Neuronal stem cell (in vitro differentiated cells): ENCODE data around the gene ZNF662.

Source experiments
- DNase-seq: peaks from one replicate; pipeline ENCODE4 v3.0.0-alpha.2; 2013; ENCODE audit warnings: low spot score
- H2AFZ ChIP-seq: one replicate; pipeline ENCODE4 v1.6.1; 2013; ENCODE audit warnings: mild to moderate bottlenecking, low read length, inconsistent platforms
- H2AK5ac ChIP-seq: 2 replicates; pipeline ENCODE4 v1.6.1; 2013; ENCODE audit warnings: low read depth, mild to moderate bottlenecking, inconsistent platforms, low read length, moderate library complexity, mixed read lengths
- H2BK120ac ChIP-seq: 2 replicates; pipeline ENCODE4 v1.6.1; 2013; ENCODE audit warnings: low read depth, mild to moderate bottlenecking, inconsistent platforms, low read length, moderate library complexity, mixed read lengths
- H2BK12ac ChIP-seq: one replicate; pipeline ENCODE4 v1.6.1; 2013; ENCODE audit warnings: low read length, inconsistent platforms
- H2BK15ac ChIP-seq: 2 replicates; pipeline ENCODE4 v1.6.1; 2013; ENCODE audit warnings: mild to moderate bottlenecking, low read length, inconsistent platforms, mixed read lengths
- H2BK5ac ChIP-seq: one replicate; pipeline ENCODE4 v1.6.1; 2013; ENCODE audit warnings: inconsistent platforms, mild to moderate bottlenecking, low read length, moderate library complexity
- H3K14ac ChIP-seq: one replicate; pipeline ENCODE4 v1.6.1; 2013; ENCODE audit warnings: low read length, inconsistent platforms
- H3K18ac ChIP-seq: 2 replicates; pipeline ENCODE4 v1.6.1; 2013; ENCODE audit warnings: low read length, inconsistent platforms
- H3K23ac ChIP-seq: 2 replicates; pipeline ENCODE4 v1.6.1; 2013; ENCODE audit warnings: low read depth, mild to moderate bottlenecking, mixed read lengths, low read length, inconsistent platforms; ENCODE audit not compliant: poor library complexity
- H3K27ac ChIP-seq: replicated peaks from 3 replicates; pipeline ENCODE4 v1.5.1; 2013; ENCODE audit warnings: low read length, inconsistent platforms
- H3K27me3 ChIP-seq, 3 experiments: 2 replicates each; pipeline ENCODE4 v1.6.1; 2013; ENCODE audit warnings: low read length in 3 of 3, mild to moderate bottlenecking in 2 of 3, inconsistent platforms in 1 of 3, low read depth in 1 of 3, mixed read lengths in 1 of 3, moderate library complexity in 1 of 3; ENCODE audit not compliant: control insufficient read depth in 3 of 3, insufficient read depth in 3 of 3
- H3K36me3 ChIP-seq, 2 donors: replicated peaks in 1 of 2; 2 replicates each; pipeline ENCODE4 v1.6.1; 2013; ENCODE audit warnings: low read length in 2 of 2; ENCODE audit not compliant: control insufficient read depth in 2 of 2, insufficient read depth in 2 of 2
- H3K4ac ChIP-seq: 2 replicates; pipeline ENCODE4 v1.6.1; 2013; ENCODE audit warnings: inconsistent platforms, mild to moderate bottlenecking, low read length, moderate library complexity
- H3K4me1 ChIP-seq, 2 donors: 1 replicate in 1 of 2; 2 replicates in 1 of 2; pipeline ENCODE4 v1.6.1; 2013; ENCODE audit warnings: low read length in 2 of 2, low read depth in 1 of 2; ENCODE audit not compliant: control insufficient read depth in 2 of 2, insufficient read depth in 1 of 2
- H3K4me2 ChIP-seq: one replicate; pipeline ENCODE4 v1.6.1; 2013; ENCODE audit warnings: mild to moderate bottlenecking, low read length, inconsistent platforms; ENCODE audit not compliant: insufficient read depth, poor library complexity, severe bottlenecking
- H3K4me3 ChIP-seq, 2 donors: 2 replicates each; pipeline ENCODE4 v1.5.1; 2013; ENCODE audit warnings: low read length in 2 of 2, mild to moderate bottlenecking in 2 of 2, inconsistent platforms in 1 of 2, moderate library complexity in 1 of 2
- H3K79me1 ChIP-seq: one replicate; pipeline ENCODE4 v1.6.1; 2013; ENCODE audit warnings: low read depth, mild to moderate bottlenecking, inconsistent platforms, low read length, moderate library complexity
- H3K9ac ChIP-seq: one replicate; pipeline ENCODE4 v1.6.1; 2013; ENCODE audit warnings: mild to moderate bottlenecking, low read depth, low read length, inconsistent platforms; ENCODE audit not compliant: poor library complexity
- H3K9me3 ChIP-seq, 2 donors: replicated peaks in 1 of 2; 2 replicates each; pipeline versions ENCODE3 to v1.6.1; 2013; ENCODE audit warnings: low read length in 2 of 2, mild to moderate bottlenecking in 2 of 2, inconsistent platforms in 1 of 2, low read depth in 1 of 2, mixed read lengths in 1 of 2, moderate library complexity in 1 of 2; ENCODE audit not compliant: control insufficient read depth in 2 of 2, insufficient read depth in 1 of 2
- H4K8ac ChIP-seq: one replicate; pipeline ENCODE4 v1.6.1; 2013; ENCODE audit warnings: low read depth, mild to moderate bottlenecking, inconsistent platforms, low read length, moderate library complexity
- H4K91ac ChIP-seq: one replicate; pipeline ENCODE4 v1.6.1; 2013; ENCODE audit warnings: low read length, low read depth, mild to moderate bottlenecking, inconsistent platforms; ENCODE audit not compliant: poor library complexity
- WGBS, 2 donors: extraction: QIAGEN DNeasy Blood & Tissue Kit; methylation state at CpG; one replicate each; pipeline ENCODE4 v1.1.7; 2013; ENCODE audit warnings: missing lambda C conversion rate in 2 of 2, mixed read lengths in 1 of 2; ENCODE audit not compliant: insufficient read length in 2 of 2, insufficient replicate concordance in 1 of 2; ENCODE audit errors: extremely low coverage in 2 of 2; 5-methylcytosine and 5-hydroxymethylcytosine counted together

ZNF662 gene

DNA sequence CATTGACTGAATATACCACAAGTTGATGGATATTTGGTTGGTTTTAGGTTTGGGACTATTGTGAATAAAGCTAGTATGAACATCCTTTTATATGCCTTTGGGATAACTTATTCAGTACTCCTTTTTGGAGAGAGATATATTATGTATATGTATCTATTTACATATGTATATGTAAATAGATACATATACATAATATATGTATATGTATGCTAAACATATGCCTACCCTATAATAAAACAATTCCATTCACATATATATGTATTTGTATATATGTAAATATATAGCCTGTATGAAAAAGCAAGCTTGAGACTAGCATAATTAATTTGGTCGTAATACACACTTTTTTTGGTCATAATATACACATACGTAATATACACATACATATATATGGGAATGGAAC lies 57.3 kb downstream of the ZNF662 start:
- Histone ChIP-seq H3K14ac (no peak overlapping the region), H3K4me1 (no peaks in the 10 kb centered on the region), H3K18ac (no peak overlapping the region), H3K27me3 (no peaks in the 10 kb centered on the region), H2BK5ac (no peak overlapping the region), H3K36me3 (no peaks in the 10 kb centered on the region), H3K4me3 (no peak overlapping the region), H4K91ac (no peak overlapping the region), H2AK5ac (no peak overlapping the region), H3K4ac (no peak overlapping the region), H3K79me1 (no peaks in the 10 kb centered on the region), H3K23ac (no peak overlapping the region), H4K8ac (no peak overlapping the region), H2BK120ac (no peak overlapping the region), H3K9me3 (no peaks in the 10 kb centered on the region), H3K9ac (no peak overlapping the region), H2BK15ac (no peak overlapping the region), H3K27ac (no peak overlapping the region), H2AFZ (no peak overlapping the region), H2BK12ac (no peak overlapping the region), H3K4me2 (no peak overlapping the region)
- no CpG with 5 or more reads among the region's 2 CpGs for WGBS, 2 donors
- no peak for DNase-seq

GRCh38 chr3:42964266-42964665 lies 58.3 kb downstream of the ZNF662 start:
- H4K8ac ChIP-seq: no peak overlapping the region
- no peaks in the 10 kb centered on the region for H3K27me3 ChIP-seq
- WGBS, 2 donors: no CpG with 5 or more reads among the region's 4 CpGs
- H3K9me3 ChIP-seq: no peaks in the 10 kb centered on the region
- H2BK12ac ChIP-seq: no peak overlapping the region
- H3K4me2 ChIP-seq: no peak overlapping the region
- no peak overlapping the region for H2AFZ ChIP-seq
- no peak overlapping the region for H3K4ac ChIP-seq
- no peak overlapping the region for H2AK5ac ChIP-seq
- H3K36me3 ChIP-seq: no peaks in the 10 kb centered on the region
- H3K14ac ChIP-seq: no peak overlapping the region
- no peak overlapping the region for H3K27ac ChIP-seq
- no peaks in the 10 kb centered on the region for H3K79me1 ChIP-seq
- H2BK15ac ChIP-seq: no peak overlapping the region
- H3K9ac ChIP-seq: no peak overlapping the region
- no peak overlapping the region for H3K23ac ChIP-seq
- H3K18ac ChIP-seq: no peak overlapping the region
- H3K4me3 ChIP-seq: no peak overlapping the region
- no peak overlapping the region for H4K91ac ChIP-seq
- H3K4me1 ChIP-seq: no peaks in the 10 kb centered on the region
- H2BK120ac ChIP-seq: no peak overlapping the region
- no peak overlapping the region for H2BK5ac ChIP-seq
- no peak for DNase-seq
